Tracheal epithelial cell (primary cell): ENCODE data around the gene OS9. TPM values are rescaled to one million over a fixed set of nuclear protein-coding genes. Genes with fewer than 3 reads are reported as not detected.

Experiments
- total RNA-seq: library from RNA; depleted of rRNA; stranded (reverse); fragments of >200 nt; gene quantifications from 2 replicates; pipeline ENCODE4 v1.2.1, GENCODE V29; 2014

OS9 gene, protein sequence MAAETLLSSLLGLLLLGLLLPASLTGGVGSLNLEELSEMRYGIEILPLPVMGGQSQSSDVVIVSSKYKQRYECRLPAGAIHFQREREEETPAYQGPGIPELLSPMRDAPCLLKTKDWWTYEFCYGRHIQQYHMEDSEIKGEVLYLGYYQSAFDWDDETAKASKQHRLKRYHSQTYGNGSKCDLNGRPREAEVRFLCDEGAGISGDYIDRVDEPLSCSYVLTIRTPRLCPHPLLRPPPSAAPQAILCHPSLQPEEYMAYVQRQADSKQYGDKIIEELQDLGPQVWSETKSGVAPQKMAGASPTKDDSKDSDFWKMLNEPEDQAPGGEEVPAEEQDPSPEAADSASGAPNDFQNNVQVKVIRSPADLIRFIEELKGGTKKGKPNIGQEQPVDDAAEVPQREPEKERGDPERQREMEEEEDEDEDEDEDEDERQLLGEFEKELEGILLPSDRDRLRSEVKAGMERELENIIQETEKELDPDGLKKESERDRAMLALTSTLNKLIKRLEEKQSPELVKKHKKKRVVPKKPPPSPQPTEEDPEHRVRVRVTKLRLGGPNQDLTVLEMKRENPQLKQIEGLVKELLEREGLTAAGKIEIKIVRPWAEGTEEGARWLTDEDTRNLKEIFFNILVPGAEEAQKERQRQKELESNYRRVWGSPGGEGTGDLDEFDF
- 126 and 136 TPM in 2 replicates for total RNA-seq

DNA sequence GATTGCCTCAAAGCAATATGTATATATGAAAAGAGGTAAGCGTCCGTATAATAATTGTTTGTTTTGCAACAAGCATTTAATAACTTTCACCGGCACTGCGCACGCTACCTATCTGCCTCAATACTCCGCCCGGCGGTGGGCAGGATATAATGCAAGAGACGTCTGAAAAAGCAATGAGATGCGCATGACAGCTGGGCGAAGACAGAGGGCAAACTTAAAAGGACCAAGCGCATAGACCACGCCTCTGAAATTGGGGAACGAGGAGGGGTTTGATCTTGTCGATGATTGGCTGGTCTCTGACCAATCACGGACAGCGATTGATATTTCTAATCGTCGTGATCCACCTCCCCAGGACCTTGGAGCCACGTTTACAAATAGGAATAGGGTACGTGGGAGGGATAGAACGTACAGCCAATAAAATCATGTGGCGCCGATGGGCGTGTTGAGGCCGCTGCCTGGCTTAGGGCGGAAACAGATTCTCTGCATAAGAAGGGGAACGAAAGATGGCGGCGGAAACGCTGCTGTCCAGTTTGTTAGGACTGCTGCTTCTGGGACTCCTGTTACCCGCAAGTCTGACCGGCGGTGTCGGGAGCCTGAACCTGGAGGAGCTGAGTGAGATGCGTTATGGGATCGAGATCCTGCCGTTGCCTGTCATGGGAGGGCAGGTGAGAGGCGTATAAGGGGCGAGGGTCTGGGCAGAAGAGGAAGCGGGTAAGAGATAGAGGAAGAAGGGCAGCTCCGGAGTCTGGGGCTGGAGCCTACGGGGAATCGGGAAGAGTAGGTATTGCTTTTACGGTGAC is at the start of gene OS9:
OS9 (plus strand) TSS at position 474 of the 800 bp plus-strand sequence; CDS start at position 504, 30 bp downstream.

DNA sequence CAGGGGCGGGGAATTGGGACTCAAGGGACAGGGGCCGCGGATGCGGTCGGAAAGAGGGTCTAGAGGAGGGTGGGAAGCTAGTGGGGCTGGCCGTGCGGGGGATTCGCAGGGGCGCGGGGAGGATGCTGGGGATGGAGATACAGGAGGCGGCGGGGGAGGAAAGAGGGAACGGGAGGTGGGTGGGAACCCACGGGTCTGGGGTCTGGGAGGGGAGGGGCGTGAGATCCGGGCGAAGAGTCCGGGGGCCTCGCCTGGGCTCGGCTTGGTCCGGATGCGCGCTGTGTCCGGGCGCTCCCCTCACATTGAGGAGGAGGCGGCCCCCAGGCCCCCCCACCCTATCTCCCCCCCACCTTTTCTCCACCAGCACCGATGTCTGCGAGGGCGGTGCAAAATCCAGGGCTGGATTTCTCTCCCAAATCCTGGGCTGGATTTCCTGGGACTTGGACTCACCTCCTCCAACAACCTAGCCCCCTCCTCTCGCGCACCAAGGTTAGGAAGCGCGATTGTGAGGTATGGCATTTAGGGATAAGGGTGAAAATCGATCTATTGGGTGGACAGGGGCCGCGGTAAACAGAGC is 44.8 kb downstream of the OS9 start, which contains the start of gene AGAP2:
AGAP2 (minus strand) TSS at position 82 of the 577 bp plus-strand sequence. CDS start 496 bp downstream, outside the sequence.

DNA sequence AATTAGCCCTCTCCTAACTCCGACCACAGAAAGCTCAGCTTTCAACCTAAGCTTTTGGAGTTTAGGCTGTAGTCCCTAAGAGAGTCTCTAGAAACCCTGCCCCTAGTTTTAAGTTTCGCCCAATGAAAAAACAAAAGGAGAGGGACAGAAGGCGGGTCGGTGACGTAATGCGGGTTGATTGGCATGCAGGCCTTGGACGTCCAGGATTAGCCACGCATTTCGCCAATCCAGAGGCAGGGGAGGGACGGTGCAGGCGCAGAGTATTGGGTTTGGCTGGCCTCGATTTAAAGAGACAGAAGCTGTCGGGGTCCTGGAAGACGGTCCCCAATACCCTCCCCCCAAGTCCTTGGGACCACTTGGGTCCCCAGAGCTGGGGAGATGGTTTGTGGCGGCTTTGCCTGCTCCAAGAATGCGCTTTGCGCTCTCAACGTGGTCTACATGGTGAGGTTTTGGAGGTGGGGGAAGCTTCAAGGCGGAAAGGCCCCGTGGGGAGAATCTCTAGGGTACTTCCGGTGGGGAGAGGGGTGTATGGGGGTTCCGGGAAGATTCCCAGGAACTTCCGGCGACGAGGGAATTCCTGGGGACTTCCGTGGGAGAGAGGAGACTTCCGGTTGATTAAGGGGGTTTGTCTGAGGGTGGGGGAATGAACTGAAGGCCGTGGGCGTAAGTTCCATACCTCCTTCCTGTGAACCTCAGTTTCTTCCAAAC is 51.0 kb downstream of the OS9 start, which contains the start of gene TSPAN31:
TSPAN31 (plus strand) TSS at position 263 of the 708 bp plus-strand sequence; CDS start at position 379, 116 bp downstream.

DNA sequence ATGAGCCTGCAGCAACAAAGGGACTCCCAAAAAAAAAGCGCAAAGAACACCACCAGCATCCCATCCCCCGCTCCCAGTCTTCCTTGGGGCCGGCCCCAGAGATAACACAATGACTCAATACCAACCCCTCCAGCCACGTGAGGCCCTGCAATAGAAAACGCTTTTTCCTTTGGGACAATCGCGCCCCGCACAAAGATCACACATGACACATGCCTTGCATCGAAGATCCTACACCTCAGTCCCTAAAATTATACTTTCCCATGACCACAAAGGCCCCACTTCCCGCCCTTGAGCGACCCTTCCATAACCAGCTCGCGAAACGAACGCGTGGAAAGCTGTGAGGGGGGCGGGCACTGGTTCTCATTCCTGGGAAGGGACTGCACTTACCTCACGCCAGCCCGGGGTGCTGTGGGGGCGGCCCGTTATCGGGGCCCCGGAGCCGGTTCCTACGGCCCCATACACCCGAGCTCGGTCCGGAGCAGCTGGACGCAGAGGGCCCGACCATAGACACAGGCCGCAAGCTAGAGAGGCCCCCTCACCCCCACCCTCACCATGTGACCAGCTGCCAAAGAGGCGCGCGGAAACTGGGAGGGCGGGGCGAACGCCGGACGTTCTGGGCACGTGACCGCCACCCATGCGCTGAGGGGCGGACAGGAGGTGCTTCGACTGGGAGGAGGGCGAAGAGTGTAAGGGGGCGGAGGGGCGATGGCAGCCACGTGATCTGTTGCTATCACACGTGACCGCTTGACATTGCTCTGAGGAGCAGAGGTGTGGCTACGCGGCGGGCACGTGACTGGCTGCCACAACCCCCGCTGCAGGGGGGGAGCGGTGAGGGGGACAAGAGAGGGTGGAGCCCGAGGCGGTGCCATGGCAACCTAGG is 58.1 kb downstream of the OS9 start, which contains the start of gene CDK4:
CDK4 (minus strand) TSS at position 523 of the 880 bp plus-strand sequence. CDS start 593 bp downstream, outside the sequence.

DNA sequence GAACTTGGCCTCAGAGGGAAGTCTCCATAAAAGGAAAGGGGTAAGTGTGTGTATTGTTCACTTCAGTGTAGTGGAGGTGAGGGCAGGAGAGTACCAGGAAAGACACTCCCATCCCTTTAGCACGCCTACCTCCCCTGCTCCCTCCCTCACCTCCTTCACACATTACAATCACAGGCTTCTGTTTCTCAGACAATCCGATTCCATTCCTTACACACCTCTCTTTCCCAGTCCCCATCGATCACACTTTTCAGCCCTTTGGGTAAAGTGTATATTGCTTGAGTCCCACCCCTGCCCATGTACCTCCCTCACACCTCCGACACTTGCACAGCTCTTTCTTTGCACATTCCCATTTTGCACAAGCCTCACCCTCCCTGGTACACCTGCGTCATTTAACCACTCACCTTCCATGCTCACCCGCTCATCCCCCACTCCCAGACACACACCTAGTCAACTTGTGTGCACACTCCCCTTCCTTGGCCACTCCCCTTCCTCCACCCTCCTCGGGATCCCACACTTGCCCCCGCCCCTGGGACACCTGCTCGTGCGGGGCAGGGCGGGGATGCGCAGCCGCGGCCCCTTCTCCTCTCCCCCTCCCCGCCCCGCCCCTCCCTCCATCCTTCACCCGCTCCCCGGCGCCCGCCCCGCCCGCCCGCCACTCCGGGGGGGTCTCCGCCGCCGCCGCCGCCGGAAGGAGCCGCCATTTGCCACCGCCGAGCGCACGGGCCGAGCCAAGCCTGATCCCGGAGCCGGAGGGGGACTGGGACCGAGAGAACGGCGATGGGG is 60.7 kb downstream of the OS9 start, which contains the start of gene MARCHF9:
MARCHF9 (plus strand) TSS at position 693 of the 783 bp plus-strand sequence. CDS start 426 bp downstream, outside the sequence.

DNA sequence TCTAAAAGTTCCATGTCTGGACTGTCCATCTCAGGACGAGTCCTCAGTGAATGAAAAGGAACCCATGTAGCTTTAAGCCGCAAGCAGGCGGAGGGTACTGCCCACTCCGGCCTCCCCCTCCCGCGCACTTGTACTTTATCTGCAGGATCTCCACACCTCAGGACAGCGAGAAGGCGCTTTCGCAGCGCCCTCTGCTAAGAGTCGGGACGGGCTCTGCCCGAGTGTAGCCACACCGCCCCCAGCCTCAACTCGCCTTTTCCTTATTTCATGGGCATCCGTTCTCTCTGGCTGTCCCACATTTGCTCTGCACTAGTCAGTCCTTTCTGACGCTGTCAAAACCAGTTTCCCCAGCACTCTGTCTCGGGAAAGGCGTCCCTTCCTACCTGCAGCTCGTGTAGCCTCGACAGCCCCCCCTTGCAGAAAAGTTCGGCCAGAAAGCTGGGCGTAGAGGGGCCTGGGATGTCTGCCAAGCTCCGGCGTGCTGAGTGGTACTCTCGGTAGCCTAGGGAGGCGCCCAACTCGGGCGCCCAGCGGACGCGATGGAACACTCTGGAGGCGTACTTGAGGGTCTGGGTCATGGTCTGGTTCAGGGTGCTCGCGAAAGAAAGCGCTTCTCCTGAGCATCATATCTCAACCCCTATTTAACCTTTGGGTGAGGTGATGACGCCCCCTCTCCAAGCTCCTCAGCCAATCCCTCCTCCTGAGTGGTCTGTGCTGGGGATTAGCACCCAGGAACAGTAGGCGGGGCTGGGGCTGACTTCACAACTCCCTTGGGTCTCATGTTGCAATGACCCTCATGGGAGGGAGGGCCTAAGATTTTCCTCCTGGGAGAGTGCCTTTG is 72.8 kb downstream of the OS9 start, which contains the start of gene CYP27B1:
CYP27B1 (minus strand) TSS at position 615 of the 841 bp plus-strand sequence; CDS start at position 578, 37 bp downstream.

Other genes with a start within 250 kb of the OS9 start
- gene INHBE, start 238.8 kb upstream of the OS9 start, total RNA-seq = 0.96 and 1.3 TPM in 2 replicates
- gene GLI1, start 234.3 kb upstream of the OS9 start, total RNA-seq = under 0.01 TPM in 1 of 2 replicates, not detected in the other
- gene ARHGAP9, start 214.3 kb upstream of the OS9 start, total RNA-seq = not detected in 2 replicates
- 191 and 216 TPM in 2 replicates for gene MARS1, start 206.1 kb upstream of the OS9 start, total RNA-seq
- gene DDIT3, start 173.6 kb upstream of the OS9 start, total RNA-seq = 75.9 and 79.7 TPM in 2 replicates
- 4.5 and 6.0 TPM in 2 replicates for gene MBD6, start 171.3 kb upstream of the OS9 start, total RNA-seq
- 77.6 and 95.4 TPM in 2 replicates for gene DCTN2, start 146.9 kb upstream of the OS9 start, total RNA-seq
- under 0.01 TPM in 1 of 2 replicates, not detected in the other for gene KIF5A, start 144.1 kb upstream of the OS9 start, total RNA-seq
- 47.5 and 52.2 TPM in 2 replicates for gene PIP4K2C, start 102.9 kb upstream of the OS9 start, total RNA-seq
- 2.1 and 7.0 TPM in 2 replicates for gene DTX3, start 89.3 kb upstream of the OS9 start, total RNA-seq
- 1.9 and 2.2 TPM in 2 replicates for gene ARHGEF25, start 82.7 kb upstream of the OS9 start, total RNA-seq
- 0.48 TPM in 1 of 2 replicates, not detected in the other for gene B4GALNT1, start 60.9 kb upstream of the OS9 start, total RNA-seq
- gene AGAP2, start 44.6 kb downstream of the OS9 start, total RNA-seq = under 0.01 and 0.21 TPM in 2 replicates
- 82.2 and 98.0 TPM in 2 replicates for gene TSPAN31, start 50.9 kb downstream of the OS9 start, total RNA-seq
- gene CDK4, start 58.2 kb downstream of the OS9 start, total RNA-seq = 128 and 199 TPM in 2 replicates
- 7.7 and 11.1 TPM in 2 replicates for gene MARCHF9, start 61.0 kb downstream of the OS9 start, total RNA-seq
- 3.2 and 6.5 TPM in 2 replicates for gene CYP27B1, start 72.9 kb downstream of the OS9 start, total RNA-seq
- 5.5 and 13.3 TPM in 2 replicates for gene METTL1, start 78.0 kb downstream of the OS9 start, total RNA-seq
- gene EEF1AKMT3, start 78.5 kb downstream of the OS9 start, total RNA-seq = 3.6 and 10.4 TPM in 2 replicates
- gene TSFM, start 88.7 kb downstream of the OS9 start, total RNA-seq = 15.3 and 23.6 TPM in 2 replicates
- 0.43 and 1.7 TPM in 2 replicates for gene AVIL, start 124.6 kb downstream of the OS9 start, total RNA-seq
- 18.3 and 35.0 TPM in 2 replicates for gene CTDSP2, start 152.6 kb downstream of the OS9 start, total RNA-seq
- gene ATP23, start 247.4 kb downstream of the OS9 start, total RNA-seq = 10.9 and 15.7 TPM in 2 replicates